HG03045 (cell line): ENCODE results near the gene MS4A4E.
"Not testable (repeated sequence)": the region's sequence is repeated elsewhere in the genome, so short reads cannot be mapped to it uniquely, and the experiment has no call there.

ENCODE experiments used
- ATAC-seq: cut with Tn5 transposase; IDR thresholded peaks from one replicate; pipeline ENCODE4 v1.9.1; 2021; ENCODE audit warnings: mild to moderate bottlenecking, moderate library complexity; ENCODE audit not compliant: unreplicated experiment

MS4A4E gene

GRCh38 chr11:60175860-60176275, 67.1 kb downstream of the MS4A4E start:
- no peak for ATAC-seq

- no peak for ATAC-seq
Measured at GRCh38 chr11:60172011-60172410, 70.9 kb downstream of the MS4A4E start.

GRCh38 chr11:60170566-60170965, 72.4 kb downstream of the MS4A4E start:
- no peak for ATAC-seq

- ATAC-seq = no peak
Measured at GRCh38 chr11:60169264-60169915, 73.5 kb downstream of the MS4A4E start.

GRCh38 chr11:60168306-60168705, 74.6 kb downstream of the MS4A4E start:
- no peak for ATAC-seq

- ATAC-seq = no peak
Measured at GRCh38 chr11:60165951-60166350, 77.0 kb downstream of the MS4A4E start.

- ATAC-seq = no peak
Measured at GRCh38 chr11:60165538-60165937, 77.4 kb downstream of the MS4A4E start.

GRCh38 chr11:60164550-60165075, 78.3 kb downstream of the MS4A4E start:
- no peak for ATAC-seq

GRCh38 chr11:60161766-60162165, 81.2 kb downstream of the MS4A4E start:
- ATAC-seq = no peak

- ATAC-seq = no peak
Measured at GRCh38 chr11:60161107-60161506, 81.8 kb downstream of the MS4A4E start.

GRCh38 chr11:60159868-60160267, 83.1 kb downstream of the MS4A4E start:
- no peak for ATAC-seq

GRCh38 chr11:60159284-60159683, 83.7 kb downstream of the MS4A4E start:
- ATAC-seq = no peak

- no peak for ATAC-seq
Measured at GRCh38 chr11:60158636-60159035, 84.3 kb downstream of the MS4A4E start.

GRCh38 chr11:60155931-60156330, 87.0 kb downstream of the MS4A4E start:
- no peak for ATAC-seq

- ATAC-seq = not testable (repeated sequence)
Measured at GRCh38 chr11:60152727-60153126, 90.2 kb downstream of the MS4A4E start.

GRCh38 chr11:60150279-60150678, 92.7 kb downstream of the MS4A4E start:
- ATAC-seq = no peak
